Activated CD4-positive, CD25-positive, alpha-beta regulatory T cell treated with anti-CD3 and anti-CD28 coated beads, Interleukin-2, amount 50 U/mL, for 72 hours (primary cell): ENCODE measurements around the gene BAIAP2.
"Not testable (repeated sequence)": the region's sequence is repeated elsewhere in the genome, so short reads cannot be mapped to it uniquely, and the experiment has no call there.

Experiments used
- DNase-seq: peaks from one replicate; pipeline ENCODE4 v3.0.0; 2021

The BAIAP2 gene

DNA sequence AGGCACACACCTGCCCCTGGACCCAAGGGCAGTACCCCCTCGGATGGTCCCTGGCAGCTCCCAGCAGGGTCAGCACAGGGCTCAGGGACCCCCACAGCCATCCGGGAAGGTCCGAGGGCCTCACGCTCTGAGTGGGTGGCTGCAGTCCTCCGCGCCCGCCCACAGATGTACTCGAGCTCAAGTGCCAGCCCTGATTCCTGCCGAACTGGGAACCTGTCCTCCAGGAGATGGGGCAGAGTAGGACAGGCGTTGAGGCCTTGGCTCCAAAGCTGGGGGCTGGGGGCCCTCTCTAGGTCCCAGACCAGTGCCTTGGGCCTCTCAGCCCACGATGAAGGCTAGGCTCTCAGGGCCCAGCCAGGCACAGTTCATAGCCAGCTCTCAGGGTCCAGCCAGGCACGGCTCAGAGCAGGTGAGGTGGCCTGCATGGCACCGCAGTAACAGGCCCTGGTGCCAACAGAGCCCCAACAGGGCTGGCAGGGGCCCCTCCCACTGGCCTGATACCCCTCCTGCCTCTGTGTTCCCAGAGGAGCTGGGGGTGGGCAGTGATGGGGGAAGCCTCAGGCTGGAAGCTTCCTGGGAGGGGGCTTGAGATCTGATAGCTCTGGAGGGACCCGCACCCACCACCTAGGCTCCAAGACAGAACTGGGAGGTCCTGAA is 94.9 kb downstream of the BAIAP2 start:
- no peak for DNase-seq

DNA sequence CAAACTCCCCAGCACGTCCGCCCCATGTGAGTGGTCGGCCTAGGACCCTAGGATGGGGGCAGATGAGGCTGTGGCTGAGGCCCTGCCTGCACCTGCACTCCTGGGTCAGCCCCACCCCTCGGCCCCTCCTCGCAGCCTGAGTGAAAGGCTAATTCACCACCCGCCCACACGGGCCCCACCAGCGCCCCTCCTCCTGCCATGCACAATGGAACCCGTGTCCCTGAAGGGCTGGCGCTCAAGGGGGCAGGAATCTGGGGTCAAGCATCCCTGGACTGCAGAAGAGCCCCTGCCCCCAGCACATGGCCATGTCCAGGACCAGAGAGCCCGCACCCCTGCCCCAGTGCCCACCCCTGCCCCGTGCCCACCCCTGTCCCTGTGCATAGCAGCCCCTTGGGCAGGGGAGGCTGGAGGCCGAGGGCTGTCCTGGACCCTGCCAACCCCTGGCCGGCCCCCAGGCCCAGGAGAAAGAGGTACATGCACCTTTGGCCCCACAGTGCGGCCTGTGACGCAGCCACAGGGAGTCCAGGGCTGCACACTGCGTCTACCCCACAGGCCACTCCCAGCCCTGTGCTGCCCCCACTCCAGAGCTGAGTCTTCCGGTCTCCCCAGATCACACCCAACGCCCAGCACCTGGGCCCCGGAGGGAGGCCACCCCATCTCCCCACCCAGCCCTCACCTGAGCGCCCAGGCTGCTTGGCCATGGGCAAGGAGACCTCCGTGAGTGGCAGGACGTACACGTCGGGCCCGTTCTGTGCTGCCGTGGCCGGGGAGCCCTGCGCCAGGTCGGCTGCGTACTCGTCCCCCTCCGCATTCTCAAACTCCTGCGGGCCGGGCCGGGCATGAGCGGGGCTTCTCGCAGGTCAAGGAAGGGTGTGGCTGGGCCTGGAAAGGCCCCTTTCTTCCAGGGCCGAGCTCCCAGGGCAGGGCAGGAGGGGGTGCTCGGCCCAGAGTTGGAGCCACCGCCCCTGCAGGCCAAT is 95.7 kb downstream of the BAIAP2 start:
- DNase-seq = no peak

DNA sequence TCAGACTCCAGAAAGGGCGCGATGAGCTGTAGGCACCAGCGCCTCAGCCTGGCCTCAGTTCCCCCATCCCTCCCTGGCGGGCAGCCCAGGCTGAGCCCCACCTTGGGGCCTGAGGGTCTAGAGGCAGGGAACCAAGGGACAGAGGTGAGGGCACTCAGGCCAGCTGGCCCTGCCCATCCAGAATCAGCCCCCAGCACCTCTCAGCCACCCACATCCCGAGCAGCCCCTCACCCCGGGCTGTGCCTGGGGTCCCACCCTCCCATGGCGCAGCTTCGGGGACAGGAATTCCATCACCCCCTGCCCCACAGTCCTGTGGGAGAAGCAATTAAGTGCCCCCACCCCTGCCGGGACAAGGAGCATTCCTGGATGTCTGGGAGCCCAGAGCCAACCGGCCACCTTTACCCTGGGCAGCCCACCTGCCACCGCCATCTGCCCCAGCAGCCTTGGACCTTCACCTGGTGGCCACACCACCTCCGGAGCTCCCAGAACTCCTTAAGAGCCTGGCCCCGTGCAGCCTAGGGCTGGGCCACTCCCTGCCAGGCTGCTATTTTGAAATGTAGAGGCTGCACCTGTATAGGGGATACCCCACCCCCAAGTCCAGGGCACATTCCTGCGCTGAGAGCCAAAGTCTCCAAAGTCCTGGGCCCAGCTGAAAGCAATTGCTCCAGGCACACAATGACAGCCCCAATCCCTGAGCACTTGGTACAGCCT is 96.7 kb downstream of the BAIAP2 start:
- DNase-seq = no peak

DNA sequence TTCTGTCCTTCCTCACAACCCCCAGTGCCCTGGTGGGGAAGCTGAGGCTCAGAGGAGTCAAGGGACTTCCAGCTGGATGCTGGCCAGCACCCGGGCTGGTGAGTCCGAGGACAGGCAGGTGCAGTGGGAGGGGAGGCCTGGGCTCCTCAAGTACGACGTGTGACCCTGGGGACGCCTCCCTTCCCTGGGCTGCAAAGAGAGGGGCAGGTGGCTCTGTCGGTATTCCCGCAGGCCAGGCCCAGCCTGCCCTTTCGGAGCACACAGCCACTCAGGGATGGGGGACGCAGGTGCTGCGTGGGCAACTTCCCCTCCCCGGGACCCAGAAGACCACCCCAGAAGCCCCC is 97.2 kb downstream of the BAIAP2 start:
- no peak for DNase-seq

DNA sequence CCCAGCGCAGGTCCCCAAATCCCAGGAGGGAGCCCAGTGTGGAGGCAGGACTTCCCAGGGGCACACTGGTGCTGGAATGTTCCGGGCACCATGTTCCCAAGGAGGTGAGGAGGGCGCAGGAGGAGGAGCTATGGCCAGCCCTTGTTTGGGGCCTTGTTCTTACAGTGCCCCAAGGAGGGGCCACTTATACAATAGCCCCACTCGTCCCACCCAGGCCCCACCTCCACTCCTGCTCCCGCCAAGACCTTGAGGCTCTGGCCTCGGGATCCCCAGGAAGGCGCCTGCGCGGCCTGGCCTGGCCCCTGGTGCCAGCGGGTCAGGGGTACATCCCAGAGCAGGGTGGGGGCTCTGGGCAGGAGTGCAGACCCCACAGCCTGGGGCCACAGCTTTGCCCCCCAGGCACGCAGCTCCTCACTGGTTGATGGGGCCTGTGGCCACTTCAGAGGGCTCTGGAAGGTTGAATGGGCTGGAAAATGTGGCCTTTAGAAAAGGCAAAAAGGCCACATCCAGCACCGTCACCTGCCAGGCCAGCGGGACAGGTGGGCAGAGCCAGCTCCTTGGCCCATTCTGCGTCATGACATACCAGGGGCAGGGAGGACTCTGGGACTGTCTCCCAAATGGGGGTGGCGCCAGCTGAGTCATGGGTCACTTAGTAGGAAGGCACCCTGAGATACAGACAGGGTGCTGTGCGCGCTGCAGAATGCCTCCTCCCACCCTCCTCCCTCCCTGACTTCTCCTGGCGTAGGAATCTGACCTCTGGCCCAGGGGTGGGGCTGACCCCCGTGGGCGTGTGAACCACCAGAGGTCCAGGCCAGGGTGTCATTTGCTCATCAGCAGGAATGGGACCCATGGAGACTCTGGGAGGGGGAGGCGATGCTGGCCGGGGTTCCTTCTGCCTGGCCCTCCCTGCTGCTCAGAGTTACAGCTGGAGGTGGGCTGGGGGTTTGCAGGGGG is 98.1 kb downstream of the BAIAP2 start:
- no peak for DNase-seq

DNA sequence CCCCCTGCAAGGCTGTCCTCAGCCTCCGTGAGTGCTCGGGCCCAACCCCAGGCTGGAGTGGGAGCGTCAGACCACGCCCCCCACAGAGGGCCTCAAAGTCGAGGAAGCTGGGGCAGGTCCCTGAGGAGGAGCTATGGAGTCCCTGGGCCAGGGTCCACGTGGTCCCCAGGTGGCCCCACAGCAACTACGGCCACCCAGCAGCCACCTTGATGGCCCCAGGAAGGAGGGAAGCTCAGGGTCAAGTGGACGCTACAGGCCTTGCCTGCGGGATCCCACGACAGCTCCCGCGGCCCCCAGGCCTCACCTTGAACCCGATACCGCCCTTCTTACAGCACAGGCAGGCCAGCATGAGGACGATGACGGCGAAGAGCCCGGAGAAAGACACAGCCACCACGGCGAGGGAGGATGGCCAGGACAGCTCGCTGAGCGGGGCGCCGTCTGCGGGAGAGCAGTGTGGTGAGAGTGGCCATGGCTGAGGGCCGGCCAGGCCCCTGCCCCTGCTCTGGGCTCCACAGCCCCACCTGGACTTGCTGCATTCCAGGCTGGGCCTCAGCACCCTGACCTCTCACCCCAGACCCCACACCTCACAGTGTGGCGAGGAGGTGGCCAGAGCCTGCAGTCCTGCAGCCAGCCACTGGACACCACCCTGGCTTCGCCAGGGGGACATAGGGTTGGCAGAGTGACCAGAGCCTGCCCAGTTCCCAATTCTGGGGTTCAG is 99.3 kb downstream of the BAIAP2 start:
- DNase-seq = no peak

DNA sequence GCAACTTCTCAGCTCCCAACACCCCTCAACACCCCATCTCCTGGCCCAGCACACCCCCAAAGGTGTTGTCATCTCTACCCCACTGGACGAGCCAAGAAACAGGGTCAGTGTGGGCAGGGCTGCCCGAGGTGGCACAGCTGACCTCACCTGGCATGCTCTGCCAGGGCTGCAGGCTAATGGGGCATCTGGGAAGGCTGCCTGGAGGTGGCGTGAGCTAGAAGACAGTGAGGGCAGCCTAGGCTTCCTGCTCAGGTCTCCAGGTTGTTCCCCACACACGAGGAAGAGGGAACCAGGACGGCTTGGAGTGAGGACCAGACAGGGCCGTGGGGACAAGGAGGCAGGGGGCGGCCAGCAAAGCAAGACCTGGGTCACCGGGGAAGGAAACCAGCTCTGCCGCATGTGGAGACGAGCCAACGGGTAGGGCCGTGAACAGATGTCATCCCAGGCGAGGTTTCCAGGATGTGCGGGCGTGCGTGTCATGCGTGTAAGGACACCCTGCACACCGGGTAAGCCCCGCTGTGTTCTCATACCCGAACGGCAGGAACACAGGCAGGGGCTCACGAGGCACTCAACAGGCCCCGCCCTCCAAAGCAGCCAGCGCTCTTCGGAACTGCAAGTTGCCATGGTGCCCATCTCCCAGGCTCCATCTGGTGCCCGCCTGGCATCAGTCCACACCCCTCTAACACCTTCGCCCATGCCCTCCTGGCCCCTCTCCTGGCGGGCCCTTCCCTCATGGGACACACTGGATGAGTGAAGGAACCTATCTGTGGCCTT is 100.7 kb downstream of the BAIAP2 start:
- no peak for DNase-seq

DNA sequence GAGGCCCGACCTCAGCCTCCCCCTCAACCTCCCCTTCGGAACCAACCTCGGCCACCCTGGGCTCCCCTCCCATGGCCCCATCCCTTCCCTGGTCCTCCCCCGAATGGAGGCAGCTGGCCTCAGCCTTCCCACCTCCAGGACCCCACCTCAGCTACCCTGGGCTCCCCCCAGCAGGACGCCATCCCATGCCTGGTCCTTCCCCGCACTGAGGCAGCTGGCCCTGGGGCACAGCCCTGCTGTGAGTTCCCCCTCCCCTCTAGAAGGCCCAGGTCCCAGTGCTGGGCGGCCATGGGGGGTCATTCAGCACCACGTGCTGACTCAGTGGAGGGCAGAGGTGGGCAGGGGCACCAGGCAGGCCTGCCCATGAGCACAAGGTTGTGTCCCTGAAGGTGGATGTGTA is 101.4 kb downstream of the BAIAP2 start:
- no peak for DNase-seq

DNA sequence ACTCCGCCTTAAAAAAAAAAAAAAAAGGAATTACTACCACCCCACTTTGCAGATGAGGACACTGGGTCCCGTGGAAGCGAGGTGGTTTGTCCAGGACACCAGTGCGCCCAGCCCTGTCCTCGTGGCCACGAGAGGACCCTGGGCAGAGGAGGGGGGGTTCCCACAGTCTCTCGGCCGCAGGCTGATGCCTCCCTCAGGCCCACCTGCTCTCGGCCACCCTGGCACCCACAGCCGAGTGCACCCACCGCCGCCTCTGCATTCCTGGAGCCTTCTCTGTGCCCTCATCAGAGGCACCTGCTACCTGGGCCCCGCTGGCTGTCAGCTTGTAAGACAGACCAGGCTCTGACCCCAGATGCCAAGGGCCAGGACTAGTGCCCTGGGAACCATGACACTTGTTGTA is 102.3 kb downstream of the BAIAP2 start:
- DNase-seq = no peak

DNA sequence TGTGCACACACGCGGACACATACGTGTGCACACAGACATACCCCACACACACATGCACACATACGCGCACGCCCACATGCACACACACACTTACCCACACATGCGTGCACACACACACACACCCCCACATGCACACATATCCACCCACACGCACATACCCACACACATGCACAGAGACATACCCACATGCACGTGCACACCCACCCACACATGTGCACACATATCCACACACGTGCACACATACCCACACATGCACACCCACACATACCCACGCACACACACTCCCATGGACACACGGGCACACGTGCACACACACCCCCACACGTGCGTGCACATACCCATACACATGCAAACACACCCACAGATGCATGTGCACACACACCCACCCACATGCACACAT is 103.1 kb downstream of the BAIAP2 start:
- DNase-seq = no peak

DNA sequence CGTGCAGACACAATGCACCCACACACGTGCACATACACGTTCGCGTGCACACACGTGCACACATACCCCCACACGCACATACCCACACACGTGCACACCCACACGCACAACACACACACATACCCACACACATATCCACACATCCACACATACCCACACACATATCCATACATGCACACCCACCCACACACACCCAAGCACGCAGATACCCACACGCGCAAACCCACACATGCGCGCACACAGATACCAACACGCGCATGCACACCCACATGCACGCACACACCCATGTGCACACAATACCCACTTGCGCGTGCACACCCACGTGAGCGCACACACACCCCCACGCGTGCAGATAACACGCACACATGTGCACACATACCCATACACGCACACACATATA is 103.5 kb downstream of the BAIAP2 start:
- no peak for DNase-seq

DNA sequence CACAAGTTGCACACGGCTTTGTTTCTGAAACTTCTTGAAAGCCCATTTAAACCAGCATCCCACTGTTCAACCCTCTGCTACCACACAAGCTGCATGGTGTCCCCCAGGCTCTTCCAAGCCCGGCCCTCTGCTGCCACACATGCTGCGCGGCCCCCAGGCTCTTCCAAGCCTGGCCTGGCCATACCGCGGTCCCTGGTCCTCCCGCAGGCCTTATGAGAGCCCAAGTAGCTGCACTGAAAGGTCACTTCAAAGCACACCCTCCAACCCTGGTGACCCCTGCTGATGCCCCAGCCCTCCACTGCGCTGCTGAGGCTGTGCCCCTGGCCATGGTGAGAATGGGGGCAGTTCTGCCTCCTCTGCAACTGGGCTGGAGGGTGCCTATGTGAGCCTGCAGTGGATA is 104.5 kb downstream of the BAIAP2 start:
- no peak for DNase-seq

DNA sequence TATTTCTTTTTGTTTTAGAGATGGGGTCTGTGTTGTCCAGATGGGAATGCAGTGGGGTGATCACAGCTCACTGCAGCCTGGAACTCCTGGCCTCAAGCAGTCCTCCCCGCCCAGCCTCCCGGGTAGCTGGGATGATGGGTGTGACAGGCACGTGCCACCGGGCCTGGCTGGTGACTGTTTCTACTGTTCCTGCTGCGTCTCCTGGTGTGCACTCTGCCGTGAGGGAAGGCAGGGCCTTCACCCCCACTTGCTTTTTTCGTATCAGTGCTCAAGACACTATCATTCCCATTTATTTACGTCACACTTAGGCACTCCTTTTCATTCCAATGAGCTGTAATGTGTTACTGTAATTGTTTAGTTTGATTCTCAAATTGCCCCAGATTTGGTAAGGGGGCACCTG is 105.1 kb downstream of the BAIAP2 start:
- DNase-seq = no peak

DNA sequence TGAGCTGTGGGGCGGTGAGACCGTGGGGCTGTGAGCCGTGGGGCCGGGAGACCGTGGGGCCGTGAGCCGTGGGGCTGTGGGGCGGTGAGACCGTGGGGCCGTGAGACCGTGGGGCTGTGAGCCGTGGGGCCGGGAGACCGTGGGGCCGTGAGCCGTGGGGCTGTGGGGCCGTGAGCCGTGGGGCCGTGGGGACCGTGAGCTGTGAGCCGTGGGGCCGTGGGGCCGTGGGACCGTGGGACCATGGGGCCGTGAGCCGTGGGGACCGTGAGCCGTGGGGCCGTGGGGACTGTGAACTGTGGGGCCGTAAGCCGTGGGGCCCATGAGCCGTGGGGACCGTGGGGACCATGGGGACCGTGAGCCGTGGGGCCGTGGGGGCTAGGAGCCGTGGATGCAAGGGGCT is 105.7 kb downstream of the BAIAP2 start:
- DNase-seq = no peak

DNA sequence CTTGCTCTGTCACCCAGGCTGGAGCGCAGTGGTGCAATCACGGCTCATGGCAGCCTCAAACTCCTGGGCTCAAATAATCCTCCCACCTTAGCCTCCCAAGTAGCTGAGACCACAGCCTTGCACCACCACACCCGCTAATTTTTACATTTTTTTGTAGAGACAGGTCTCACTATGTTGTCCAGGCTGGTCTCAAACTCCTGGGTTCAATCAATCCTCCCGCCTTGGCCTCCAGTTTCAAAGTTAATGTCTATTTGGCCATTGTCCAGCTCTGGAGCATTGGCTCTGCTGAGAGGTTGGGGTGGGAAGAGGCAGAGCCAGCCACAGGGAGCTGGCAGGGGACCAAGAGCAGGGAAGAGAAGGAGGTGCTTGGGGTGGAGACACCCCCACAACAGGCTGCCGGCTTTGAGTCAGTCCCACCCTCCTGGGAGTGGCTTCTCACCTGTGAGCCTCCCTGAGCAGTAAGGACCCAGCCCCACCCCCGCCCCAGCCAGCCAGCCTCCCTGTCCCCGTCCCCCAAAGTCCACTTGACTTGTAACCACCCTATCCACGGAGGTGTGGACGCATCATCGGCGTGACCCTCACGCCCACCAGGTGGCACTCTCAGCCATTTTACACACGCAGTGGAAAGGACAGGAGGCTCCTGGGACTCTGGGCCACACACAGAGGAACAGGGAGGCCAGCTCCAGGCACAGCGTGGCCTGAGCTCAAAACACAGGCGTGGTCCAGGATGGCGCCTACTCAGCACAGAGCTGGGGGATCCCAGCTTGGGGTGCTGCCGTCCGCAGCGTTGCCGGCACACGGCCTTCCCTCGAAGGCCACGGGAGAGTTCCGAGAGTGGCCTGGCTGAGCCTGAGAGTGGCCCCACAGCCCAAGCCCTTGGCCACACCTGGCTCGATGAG is 107.6 kb downstream of the BAIAP2 start:
- peak; percentile 51 for DNase-seq

DNA sequence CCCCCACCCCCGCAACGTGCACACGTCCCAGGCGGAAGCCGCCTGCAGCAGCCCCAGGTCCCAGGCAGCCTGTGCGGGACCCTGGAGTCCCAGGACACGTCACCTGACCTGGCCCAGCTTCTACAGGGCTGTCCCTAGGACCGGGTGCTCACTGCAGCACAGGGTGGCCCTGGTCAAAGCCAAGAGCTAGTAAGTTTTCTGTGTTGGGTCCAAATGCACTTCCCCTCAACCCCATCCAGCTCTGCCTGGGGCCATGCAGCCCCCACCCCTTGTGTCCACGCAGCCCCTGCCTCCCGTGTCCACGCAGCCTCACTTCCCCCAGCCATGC is 108.2 kb downstream of the BAIAP2 start:
- no peak for DNase-seq

DNA sequence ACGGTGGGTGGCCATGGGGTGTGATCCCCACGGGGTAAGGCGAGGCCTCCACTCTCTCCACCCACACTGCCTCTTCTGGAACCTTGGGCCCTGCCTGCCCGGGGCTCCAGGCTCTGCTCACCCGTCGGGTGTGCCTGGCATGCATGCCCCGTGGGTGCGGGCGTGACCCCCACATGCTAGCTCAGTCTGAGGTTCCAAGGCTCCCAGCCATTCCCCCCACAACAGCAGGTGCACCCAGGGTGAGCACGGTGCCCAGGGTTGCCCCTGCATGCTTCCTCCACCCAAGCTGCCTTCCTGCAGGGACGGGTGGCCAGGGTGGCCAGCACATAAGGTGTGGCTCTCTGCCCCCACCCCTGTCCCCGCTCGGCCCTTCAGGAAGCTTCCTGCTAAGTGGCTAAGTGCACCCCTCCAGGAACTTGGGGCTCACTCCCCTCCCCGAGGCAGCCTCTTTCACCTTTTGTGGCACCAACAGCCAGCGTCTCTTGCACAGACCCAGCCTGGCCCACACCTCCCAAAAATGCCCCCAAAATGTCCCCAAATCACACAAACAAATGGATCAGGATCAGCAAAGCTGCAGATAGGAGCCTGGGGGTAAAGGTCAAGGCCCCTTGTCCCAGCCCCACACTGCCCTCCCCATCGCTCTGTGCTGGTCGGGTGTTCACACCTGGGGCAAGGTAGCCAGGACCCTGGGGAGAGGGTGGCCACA is 108.9 kb downstream of the BAIAP2 start:
- DNase-seq = no peak

DNA sequence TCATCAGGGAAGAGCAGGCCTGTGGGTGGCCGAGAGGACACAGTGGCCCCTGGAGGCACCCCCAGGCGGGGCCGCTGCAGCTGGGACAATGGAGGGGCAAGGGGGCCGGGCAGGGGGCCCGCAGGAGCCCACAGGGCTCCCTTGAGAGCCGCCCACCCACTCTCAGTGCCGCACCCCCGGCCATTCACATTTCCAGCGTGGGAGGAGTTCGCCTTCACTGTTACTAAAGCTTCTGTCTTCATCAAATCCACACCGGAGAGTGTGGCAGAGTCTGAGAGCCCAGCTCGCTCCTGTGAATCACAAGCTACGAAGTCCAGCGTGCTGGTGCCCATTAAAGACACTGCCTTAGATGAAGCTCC is 109.5 kb downstream of the BAIAP2 start:
- DNase-seq = no peak

DNA sequence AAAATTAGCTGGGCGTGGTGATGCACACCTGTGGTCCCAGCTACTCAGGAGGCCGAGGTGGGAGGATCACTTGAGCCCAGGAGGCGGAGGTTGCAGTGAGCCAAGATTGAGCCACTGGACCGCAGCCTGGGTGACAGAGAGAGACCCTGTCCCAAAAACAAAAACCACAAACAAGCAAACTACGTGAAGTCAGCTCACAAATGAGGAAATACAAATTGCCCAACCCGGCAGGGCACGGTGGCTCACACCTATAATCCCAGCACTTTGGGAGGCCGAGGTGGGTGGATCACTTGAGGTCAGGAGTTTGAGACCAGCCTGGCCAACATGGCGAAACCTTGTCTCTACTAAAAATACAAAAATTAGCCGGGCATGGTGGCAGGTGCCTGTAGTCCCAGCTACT is 111.3 kb downstream of the BAIAP2 start:
- DNase-seq = not testable (repeated sequence)

DNA sequence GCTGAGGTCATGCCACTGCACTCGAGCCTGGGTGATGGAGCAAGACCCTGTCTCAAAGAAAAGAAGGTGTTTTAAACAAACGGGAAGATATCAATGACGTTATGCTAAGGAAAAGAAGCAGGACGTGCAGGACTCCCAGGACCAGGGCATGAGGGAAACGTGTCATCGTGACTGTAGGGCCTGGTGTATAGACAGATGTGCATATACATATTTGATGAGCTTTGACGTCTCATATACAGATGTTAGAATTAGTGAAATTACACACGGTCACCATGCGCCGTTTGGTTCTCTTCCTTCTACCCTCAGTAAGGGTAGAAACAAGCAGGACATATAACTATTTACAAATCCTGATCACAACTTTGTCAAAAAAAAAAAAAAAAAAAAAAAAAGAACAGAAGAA is 112.8 kb downstream of the BAIAP2 start:
- DNase-seq = no peak
